Stimulated activated CD8-positive, alpha-beta memory T cell treated with anti-CD3 and anti-CD28 coated beads, Interleukin-15, amount 100 ng/mL, for 48 hours (primary cell): ENCODE results near the gene UROS.

Experiments
- DNase-seq, 2 donors: peaks; one replicate each; pipeline ENCODE4 v3.0.0-alpha.2; 2020; ENCODE audit warnings: low read depth in 2 of 2

UROS gene

DNA sequence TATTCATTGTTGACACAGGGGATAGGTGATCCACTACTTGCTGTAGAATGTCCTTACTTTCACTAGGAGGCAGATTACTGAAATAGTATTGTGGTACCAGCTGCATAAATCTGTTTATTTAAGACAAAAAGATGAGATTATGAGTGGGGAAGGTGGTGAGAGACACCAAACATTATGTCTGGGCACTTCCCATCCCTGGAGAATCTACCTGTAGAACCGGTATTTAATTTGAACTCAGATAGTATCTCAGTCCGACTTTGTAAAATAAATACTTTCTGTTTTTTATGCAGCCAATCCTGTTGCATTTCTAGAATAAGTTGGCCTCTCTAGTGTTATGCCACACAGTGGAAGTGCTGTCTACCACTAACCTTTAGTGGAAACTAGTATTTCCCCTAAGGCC lies 13.7 kb upstream of the UROS start:
- DNase-seq: no peak

DNA sequence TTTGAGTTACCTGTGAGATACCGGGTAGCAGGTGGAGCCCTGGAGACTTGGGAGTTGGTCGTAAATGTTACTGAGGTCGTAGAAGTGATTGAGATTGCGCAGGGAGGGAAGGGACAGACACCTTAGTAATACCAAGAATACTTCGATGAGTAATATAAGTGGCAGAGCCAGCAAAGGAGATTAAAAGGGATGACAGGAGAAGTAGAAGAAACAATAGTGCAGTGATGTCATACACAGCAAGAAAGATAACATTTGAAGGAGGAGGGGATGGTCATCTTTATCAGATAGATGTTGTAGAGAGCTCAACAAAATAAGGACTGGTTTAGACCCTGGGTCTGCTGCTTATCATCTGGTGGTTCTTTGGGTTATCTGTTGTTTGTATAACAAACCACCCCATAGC lies 5.3 kb upstream of the UROS start:
- DNase-seq: no peak

DNA sequence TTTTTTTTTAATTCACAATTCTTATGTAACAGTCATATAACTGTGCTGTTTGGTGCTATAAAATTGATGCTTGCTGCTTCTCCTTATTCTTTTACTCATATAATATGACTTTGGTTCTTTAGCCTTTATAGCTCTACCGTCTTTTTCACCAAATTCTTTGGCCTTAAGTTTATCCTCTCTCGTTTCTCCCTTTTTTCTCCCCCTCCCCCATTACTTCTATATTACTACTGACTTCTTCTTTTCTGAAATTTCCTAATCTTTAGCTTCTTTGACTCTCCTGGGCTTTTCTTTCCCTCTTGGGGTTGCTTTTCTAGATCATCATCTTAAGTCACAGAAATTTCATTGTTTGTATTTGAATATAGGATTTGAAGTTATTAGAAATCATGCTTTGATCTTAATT lies 4.1 kb upstream of the UROS start:
- no peak for DNase-seq

DNA sequence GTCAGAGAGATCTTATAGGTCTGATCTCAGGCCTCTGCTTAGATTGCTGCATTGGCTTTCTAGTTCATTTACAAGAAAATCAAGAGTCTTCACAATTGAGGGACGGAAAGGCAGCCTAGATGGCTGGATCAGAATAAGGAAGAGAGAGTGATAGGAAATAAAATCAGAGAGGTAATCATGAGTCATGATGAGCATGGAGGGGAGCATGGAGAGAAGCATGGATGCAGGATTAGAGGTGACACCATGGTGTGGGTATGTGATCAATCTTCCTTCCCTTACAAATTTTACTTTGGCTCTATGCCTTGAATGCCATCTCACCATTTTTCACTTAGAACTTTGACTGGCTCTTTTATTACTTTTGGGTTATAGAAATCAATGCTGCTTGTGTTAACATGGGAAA lies 1.7 kb upstream of the UROS start:
- DNase-seq: no peak

DNA sequence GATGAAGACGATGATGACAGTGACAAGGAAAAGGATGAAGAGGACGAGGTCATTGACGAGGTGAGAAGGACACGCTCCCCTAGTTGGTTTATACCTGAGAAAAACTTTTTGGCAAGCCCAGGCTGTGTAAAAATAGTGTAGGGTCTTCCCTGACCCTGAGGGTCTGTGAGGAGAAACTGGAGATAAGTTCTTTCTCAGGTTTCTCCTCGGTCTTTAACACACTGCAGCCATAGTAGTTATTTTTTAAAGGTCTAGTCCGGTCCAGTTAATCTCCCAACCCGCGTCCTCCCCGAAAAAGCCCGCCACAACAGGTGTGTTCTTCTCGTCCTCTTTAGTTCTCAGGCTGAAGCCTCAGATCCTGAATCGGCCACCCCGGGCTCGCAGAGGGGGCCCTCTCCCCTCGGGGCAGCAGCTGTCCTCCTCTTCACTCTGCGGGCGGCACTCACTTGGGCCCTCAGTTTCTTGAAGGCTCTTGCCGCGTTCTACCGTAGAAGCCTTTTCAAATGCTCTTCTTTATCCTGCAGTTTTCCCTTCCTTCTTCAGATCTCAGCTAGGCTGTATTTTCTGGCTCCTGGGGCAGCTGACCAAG lies 699 bp upstream of the UROS start:
- DNase-seq: no peak

DNA sequence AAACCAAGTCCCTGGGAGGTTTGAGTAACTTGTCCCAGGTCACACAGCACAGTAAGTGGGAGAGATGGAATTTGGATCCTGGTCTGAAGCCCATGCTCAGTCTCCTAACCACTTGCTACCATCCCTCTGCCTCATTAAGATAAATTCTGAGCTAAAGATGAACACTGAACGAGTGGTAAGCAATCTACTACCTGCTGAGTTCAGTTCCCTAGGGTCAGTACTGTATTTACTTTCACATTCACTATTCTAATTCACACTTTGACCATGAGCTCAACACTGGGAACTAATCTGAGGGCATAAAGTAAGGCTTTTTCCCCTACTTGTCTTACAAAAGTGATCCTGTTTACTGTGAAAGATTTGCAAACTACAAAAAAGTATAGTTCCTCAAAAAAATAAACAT lies 2.4 kb downstream of the UROS start:
- DNase-seq: no peak

DNA sequence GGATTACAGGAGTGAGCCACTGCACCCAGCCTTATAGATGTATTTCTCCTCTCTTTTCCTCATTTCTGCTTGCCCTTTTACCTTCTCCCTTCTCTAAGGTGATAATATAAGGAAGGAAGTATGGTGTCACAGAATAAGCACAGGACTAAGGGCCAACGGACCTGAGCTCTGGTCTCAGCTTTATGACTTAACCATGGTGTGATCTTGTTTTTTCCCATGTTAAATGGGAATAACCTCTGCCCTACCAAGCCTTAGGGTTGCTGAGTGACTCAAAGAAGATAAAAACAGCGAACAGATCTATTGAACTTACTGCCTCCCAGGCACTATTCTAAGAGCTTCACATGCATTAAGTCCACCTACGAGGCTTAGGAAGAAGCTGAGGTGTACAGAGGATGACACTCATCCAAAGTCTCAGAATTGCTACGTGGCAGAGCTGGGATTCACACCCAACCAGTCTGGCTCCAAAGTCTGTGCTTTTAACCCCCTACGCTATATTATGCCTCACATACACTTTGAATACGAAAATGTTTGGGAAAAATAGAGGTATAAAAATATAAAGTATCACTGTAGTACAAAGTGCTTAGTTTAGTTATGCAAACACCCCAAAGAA lies 5.6 kb downstream of the UROS start:
- no peak for DNase-seq

DNA sequence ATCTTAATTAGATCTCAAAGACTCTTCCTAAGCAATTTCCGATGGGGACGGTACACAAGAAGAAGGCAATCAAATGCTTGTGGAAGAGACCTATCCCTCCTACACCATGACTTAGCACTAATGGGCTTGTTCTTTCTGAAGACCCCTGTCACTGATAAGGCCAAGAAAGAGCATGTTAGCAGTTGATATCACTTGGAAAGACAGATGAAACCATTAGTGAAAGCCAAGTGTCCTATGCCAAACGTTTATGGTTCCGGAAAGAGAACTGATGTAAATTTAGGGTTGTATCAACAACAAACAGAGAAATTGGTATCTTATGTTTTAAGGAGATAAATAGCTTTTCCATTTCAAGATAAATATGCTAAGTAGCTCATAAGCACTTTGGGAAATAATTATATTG lies 6.5 kb downstream of the UROS start:
- no peak for DNase-seq

DNA sequence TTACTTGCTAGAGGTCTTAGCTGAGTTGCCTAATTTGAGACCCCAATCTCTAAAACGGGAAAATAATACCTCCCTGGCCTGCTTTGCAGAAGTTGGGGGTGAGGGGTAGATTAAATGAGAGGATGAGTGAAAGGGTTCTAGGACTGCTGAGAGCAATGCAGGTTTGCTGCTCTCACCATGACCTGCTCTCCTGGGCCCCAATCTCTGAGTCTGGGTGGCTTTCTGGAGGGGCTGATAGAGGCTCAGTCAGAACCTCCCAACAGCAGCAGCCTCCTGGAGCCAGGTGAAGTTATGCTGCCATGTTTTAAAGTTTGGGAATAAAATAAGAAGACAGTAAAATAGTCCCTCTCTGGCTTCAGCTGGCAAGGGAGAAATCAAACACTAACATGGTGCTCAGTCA lies 7.3 kb downstream of the UROS start:
- no peak for DNase-seq

DNA sequence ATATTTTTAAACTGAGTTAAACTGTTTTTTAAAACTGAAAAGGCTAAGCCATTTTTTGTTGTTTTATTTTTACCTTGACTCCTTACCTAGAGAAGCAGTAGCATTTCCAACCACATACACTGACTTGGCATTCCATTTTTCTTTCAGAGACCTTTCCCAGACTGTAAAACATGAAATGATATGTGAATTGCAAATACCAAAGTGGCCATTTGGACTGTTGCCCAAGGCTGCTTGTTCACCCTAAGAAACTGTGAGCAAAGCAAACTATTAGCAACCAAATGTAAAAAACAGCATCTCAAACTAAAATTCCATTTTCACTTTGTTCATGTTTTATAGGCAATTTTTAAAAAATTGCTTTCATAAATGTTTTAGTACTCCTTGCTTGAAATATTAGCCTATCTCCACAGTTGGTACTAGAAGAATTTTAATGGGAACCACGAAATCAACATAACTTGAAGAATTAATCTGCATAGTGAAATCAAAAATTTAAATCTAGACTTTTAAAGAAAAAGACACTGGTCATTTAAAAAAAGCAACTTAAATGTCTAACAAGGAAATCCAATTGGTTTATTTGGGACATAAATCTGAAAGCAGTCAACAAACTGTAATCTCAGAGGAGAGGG lies 10.8 kb downstream of the UROS start:
- no peak for DNase-seq

DNA sequence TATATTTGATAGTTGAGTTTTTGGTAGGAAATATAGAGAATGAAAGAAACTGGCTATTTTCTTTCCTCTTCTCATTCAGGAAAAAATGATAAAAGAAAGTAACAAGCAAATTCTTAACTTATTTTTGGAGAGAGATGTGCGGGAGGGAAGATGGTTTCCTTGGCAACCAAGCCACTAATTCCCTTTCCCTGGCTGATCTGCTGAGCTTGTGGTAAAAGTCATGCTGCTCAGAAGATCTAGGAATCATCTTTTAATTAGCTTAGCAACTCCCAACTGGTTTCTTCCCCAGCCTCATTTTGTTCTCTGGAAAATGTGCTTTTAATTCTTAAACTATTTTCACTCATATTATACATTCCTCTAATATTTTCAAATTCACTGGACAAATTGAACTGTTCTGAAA lies 11.8 kb downstream of the UROS start:
- no peak for DNase-seq

DNA sequence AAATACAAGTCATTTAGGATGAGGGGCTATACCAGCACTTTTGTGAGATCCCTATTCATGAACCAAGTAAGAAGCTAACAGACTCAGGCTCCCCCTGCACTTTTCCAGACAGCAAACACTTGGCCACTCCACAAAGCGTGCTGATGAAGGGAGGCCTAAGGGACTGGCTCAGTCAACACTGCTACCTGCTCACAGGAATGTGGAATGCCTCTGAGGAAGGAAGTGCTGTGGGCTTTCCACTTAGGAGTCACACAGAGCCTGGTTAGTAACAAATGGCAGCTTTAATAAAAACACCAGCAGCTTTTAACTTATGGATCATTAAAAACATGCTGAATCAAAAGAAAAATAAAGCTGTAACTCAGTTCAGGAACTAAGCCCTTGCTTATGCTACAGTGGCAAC lies 15.0 kb downstream of the UROS start:
- no peak for DNase-seq

DNA sequence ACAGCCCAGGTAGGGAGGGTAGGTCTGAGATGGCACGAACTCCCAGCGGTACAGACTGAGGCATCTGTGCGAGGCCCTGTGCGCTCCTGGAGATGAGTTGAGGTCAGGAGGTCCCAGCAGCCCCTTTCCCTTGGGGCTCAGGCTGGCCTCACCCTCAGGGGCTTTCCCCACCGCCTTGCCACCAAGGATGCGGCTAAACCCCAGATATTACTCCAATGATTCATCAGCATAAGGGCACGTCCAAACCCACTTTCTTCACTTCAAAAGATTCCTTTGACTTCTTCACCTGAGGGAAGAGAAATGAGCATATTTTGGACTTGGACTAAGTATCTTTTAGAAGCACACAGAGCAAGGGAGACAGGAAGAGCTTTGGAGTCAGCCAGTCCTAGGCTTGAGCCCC lies 20.3 kb downstream of the UROS start:
- DNase-seq: no peak

DNA sequence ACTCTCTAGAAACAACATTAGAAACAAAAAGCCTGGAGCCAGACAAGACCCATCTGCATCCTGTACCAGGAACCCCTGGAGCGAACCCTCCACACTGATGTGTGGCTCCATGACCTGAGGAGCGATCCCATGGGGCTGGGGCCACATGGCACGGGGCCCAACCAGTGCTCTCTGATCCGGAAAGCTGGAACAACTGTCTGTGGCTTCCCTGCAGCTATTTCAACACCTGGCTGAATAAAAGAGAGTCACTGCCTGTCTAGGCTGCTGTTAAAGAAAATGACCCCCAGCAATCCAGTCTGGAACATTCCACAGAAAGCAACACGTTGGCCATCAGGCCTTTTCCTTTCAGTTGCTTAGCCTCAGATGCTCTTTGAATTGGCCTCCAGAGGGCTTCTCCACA lies 20.9 kb downstream of the UROS start:
- no peak for DNase-seq

DNA sequence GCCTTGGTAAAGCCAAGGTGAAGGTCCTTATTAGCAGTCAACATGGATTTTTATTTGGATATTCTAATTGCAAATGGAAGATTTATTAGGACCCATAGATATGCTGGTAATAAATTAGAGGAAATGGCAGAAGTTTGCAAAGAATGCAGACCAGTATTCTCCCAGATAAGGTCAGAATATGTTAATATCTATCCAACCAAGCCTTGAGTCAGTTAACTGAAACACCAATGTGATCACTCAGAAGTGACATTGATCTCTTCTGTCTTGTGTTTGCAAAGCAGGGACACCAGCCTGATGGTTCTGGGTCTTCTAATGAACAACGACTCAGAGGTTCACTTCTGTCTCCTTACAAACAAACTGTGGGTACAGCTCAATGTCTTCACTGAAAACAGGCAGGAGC lies 21.5 kb downstream of the UROS start:
- no peak for DNase-seq

DNA sequence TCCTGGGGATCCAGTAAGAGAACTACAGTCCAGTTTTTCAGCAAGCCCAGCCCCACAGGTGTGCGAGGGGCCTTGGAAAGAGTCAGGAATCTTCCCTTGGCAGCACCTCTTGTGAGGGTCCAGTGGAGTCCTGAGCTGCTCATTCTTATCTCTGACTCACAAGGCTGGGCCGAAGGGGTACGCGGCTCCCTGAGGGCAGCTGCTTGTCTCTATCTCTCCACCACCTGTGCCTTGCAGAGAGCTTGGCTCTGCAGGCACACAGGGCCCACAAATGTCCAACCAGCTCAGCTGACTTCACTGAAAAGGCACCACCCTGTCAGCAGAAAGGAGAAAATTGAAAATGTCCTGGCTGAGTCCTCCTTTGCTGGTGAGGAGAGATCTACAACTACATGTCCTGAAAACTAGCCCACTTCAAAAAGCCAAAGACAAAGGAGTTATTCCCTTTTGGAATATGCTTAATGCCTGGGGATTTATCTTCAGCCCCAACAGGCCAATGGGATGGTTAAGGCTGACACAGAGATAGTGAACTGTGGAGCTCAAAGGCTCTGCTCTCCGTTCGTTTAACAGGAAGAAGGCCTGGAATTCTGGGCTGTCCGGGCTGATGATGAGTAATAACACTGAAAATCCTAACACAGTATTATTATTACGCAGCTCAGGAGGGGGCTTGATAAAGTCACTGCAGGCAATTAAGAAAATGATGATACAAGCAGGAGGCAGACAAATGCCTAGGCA lies 23.4 kb downstream of the UROS start:
- no peak for DNase-seq

DNA sequence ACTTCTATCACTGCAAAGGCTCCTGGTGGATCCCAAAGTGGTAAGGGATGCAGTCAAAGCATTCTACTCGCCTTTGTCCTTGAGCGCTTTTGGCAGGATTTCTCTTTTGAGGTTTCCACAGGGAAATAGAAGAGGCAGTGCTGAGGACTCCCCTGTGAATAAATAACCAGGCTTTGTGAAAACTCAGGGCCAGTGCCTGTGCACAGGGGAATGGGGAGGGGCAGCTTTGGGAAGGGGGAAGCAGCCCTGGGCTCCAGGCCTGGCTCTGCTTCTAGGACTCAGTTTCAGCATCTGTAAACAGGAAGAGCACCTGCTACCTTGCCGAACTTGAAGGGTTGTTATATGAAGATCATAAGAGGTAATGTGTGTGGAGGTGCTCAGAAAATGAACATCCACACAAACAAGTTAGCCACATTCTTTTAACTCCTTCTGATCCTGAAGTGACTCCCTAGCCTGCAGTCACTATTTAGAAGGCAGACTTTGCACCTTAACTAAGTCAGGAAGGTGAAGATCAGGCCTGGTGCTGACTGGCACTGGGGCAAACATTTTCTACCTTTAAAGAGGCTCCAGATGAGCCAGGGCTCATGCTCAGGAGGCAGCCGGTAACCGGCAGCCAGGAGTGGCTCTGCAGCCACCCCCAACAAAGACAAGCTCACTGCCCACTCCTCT lies 24.9 kb downstream of the UROS start:
- no peak for DNase-seq

DNA sequence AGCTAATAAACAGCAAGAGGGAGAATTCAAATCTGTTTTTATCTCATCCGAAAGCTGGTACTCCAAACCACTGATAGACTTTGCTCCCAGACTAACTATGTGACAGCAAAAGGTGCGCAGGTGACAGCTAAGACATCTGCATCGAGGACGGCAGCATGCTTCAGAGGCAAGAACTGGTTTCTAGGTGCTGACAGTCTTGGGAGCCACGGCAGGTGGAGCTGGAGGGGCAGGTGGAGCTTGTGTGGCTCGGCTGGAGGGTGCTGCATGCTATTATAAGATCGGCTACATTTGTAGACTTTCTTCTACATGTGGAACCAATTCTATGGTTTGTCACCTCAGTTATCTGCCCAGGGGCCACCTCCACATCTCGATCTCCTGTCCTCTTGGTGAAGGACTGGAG lies 25.6 kb downstream of the UROS start:
- DNase-seq: no peak

DNA sequence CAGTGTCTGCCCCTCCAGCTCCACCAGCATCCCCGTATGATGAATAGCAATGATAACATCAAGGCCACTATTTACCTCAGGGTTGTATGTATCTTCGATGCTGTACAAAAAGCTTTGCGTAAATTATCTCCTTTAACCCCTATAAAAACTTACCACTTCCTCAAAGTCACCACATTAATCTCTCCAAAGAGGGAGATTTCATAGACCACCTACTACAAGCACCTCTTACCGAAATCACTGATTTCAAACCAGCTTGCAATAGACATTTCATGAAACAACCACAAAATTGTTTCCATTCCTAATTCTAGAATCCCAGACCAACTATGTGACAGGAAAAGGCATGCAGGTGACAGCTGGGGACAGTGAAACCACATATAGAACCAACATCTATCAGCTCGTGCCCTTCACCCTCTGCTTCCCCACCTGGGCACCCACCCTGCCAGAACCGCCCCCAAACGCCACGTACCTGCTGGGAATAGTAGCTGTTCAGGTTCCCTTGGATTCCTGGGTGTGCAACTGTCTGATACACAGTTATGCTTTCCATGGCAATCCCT lies 27.3 kb downstream of the UROS start:
- DNase-seq: no peak

DNA sequence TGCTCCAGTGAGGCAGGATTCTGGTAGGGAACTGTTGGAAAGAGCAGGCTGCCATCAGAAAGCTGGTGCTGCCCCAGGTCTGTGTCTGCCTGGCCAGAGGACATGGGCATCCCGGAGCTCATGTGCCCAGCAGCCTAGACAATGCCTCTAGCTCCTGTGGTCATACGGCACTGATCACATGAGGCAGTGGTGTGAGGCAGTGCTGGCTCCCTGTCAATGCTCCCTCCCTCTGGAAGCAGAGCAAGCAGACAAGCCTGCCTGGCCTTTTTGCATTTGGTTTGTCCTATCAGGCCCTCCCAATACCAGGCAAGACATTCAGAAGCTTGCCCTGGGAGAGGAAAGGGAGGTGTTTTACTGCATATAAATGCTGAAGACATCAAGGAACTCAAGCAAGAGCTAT lies 27.9 kb downstream of the UROS start:
- DNase-seq: no peak

DNA sequence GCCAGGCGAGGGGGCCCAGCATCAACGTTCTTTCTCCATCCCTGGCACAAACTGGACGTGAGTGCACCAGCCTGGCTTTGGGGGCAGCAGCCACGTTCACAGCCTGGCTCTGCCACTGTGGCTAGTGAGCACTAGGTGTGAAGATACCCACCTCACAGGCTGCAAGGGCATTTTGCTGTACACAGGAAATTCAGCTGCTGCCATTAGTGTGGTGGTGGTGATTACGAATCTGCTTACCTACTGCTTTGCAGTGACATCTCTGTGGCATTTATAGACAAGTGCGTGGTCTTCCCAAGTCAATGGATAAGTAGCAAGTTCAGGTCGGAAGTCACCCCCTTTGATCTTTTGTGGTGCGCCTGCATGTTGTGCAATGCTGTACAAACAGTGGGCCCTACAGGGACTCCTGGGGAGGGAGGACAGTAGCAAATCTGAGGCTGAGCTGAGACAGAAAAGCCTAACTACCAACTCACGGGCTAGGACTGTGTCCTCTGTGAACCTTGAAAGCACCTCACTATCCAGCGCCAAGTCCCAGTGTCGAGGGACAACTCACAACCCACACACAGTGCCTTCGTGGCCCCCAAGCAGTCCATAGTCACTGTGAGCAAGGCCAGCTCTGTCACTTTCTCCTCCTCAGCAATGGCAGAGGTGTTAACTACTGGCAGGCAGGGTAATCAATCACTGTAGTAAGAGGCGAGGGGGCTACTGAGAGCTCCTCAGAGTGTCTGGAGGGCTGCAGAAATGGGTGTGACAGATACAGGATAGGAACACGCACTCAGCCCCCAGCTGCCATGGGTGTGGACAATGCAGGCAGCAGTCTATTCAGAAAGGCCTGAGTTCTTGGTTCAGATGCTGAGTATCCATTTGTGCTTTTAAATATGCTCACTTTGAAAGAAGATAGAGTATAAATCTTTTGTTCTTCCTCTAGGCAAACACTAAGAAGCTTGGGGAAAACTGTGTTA lies 30.4 kb downstream of the UROS start:
- no peak for DNase-seq
